A549 treated with AZD2906 at 1 μM for 4 hours (cell line): ENCODE data around the gene DDX39A. TPM values are rescaled to one million over a fixed set of nuclear protein-coding genes. Genes with fewer than 3 reads are reported as not detected.

Experiments used
- total RNA-seq: library from RNA; stranded (reverse); fragments of 200-300 nt; extraction: Qiagen RNA extraction; gene quantifications from 5 replicates; pipeline ENCODE4 v1.2.3, GENCODE V29; 2022

DDX39A gene
- total RNA-seq, result 115 to 136 TPM (median 125 TPM) in 5 replicates

GRCh38 chr19:14419106-14419813 lies at the start of gene DDX39A:
Gene DDX39A, minus strand, starts transcription at chr19:14419341. Its CDS starts 6,121 bp downstream, at chr19:14413220.

GRCh38 chr19:14432791-14433553 lies 13.8 kb upstream of the DDX39A start, which contains the start of gene PKN1:
Gene PKN1, plus strand, starts transcription at chr19:14433306. Its CDS starts 216 bp downstream, at chr19:14433522.

Other genes starting within 250 kb of the DDX39A start
- 5.6 to 8.8 TPM (median 6.7 TPM) in 5 replicates for gene ADGRL1, start 213.2 kb downstream of the DDX39A start, total RNA-seq
- gene ADGRE5, start 37.9 kb downstream of the DDX39A start, total RNA-seq, result 78.1 to 91.7 TPM (median 86.0 TPM) in 5 replicates
- 72.8 to 86.5 TPM (median 81.0 TPM) in 5 replicates for gene PKN1, start 14.0 kb upstream of the DDX39A start, total RNA-seq
- 0.07 to 0.15 TPM (median 0.12 TPM) in 3 of 5 replicates, not detected in the others for gene PTGER1, start 56.0 kb upstream of the DDX39A start, total RNA-seq
- 107 to 160 TPM (median 157 TPM) in 5 replicates for gene GIPC1, start 76.8 kb upstream of the DDX39A start, total RNA-seq
- gene DNAJB1, start 99.1 kb upstream of the DDX39A start, total RNA-seq, result 184 to 242 TPM (median 215 TPM) in 5 replicates
- gene TECR, start 110.3 kb upstream of the DDX39A start, total RNA-seq, result 148 to 187 TPM (median 185 TPM) in 5 replicates
- 155 to 213 TPM (median 206 TPM) in 5 replicates for gene NDUFB7, start 152.7 kb upstream of the DDX39A start, total RNA-seq
- gene CLEC17A, start 163.7 kb upstream of the DDX39A start, total RNA-seq, result not detected in 5 replicates